NCI-H2227 treated with DMSO at 0.1 percent for 48 hours (cell line): ENCODE data around the gene POGZ.
A peak's percentile ranks its signal among the peaks of the same experiment; 100 is the strongest.

Source experiments
- DNase-seq: peaks from one replicate; lab custom pipeline; 2025; lab: John Stamatoyannopoulos, UW

The POGZ gene

GRCh38 chr1:151459331-151460046 lies at the start of gene POGZ:
Gene POGZ (minus strand): TSS chr1:151459494. CDS start chr1:151442204, 17,290 bp downstream.
- DNase-seq, result peak; percentile 91

- DNase-seq, result no peak
Measured at GRCh38 chr1:151508833-151509232, 49.5 kb upstream of the POGZ start.

- peak; percentile 34 for DNase-seq
Measured at GRCh38 chr1:151504759-151505158, 45.5 kb upstream of the POGZ start.

- no peak for DNase-seq
Measured at GRCh38 chr1:151504252-151504651, 45.0 kb upstream of the POGZ start.

GRCh38 chr1:151502859-151503780 lies 43.8 kb upstream of the POGZ start:
- DNase-seq, result no peak

GRCh38 chr1:151502035-151502700 lies 42.9 kb upstream of the POGZ start:
- no peak for DNase-seq

- no peak for DNase-seq
Measured at GRCh38 chr1:151501474-151501873, 42.2 kb upstream of the POGZ start.

GRCh38 chr1:151499930-151500329 lies 40.6 kb upstream of the POGZ start:
- no peak for DNase-seq

- DNase-seq, result no peak
Measured at GRCh38 chr1:151499365-151499764, 40.1 kb upstream of the POGZ start.

GRCh38 chr1:151495316-151495715 lies 36.0 kb upstream of the POGZ start:
- no peak for DNase-seq

- peak; percentile 10 for DNase-seq
Measured at GRCh38 chr1:151494741-151495281, 35.5 kb upstream of the POGZ start.

GRCh38 chr1:151493042-151493441 lies 33.7 kb upstream of the POGZ start:
- DNase-seq, result no peak

- DNase-seq, result no peak
Measured at GRCh38 chr1:151492120-151492519, 32.8 kb upstream of the POGZ start.

GRCh38 chr1:151491641-151492040 lies 32.3 kb upstream of the POGZ start:
- DNase-seq, result no peak

GRCh38 chr1:151486557-151486956 lies 27.3 kb upstream of the POGZ start:
- no peak for DNase-seq

- DNase-seq, result no peak
Measured at GRCh38 chr1:151485685-151486255, 26.5 kb upstream of the POGZ start.

GRCh38 chr1:151482017-151482416 lies 22.7 kb upstream of the POGZ start:
- DNase-seq, result no peak

- no peak for DNase-seq
Measured at GRCh38 chr1:151479462-151479861, 20.2 kb upstream of the POGZ start.

- no peak for DNase-seq
Measured at GRCh38 chr1:151478923-151479322, 19.6 kb upstream of the POGZ start.

GRCh38 chr1:151478140-151478812 lies 19.0 kb upstream of the POGZ start:
- DNase-seq, result no peak

- no peak for DNase-seq
Measured at GRCh38 chr1:151477066-151477465, 17.8 kb upstream of the POGZ start.
